Measurements from ENCODE around the gene FIGN.

- TF ChIP-seq REST (IDR thresholded peaks at IDR 0.05; ENCODE audit: insufficient read depth in 1 of 2, low read depth in 2 of 2, low read length in 2 of 2) (no peak), POLR2AphosphoS5 (IDR thresholded peaks at IDR 0.05; ENCODE audit: low read depth, low read length) (no peak), FOXP2 (optimal IDR thresholded peaks at IDR 0.05; ENCODE audit: borderline replicate concordance, extremely low read depth, extremely low read length, insufficient read depth) (no peak), SIN3A (IDR thresholded peaks at IDR 0.05; ENCODE audit: borderline replicate concordance, insufficient read depth, low read length) (no peak), TAF1 (IDR thresholded peaks at IDR 0.05; ENCODE audit: borderline replicate concordance, insufficient read depth, low read length) (no peak)
These were observed 128.2 kb downstream of the FIGN start for GRCh38 chr2:163607630-163608029.

Measured in PFSK-1 (cell line).